GM23338 (cell line): Measurements from ENCODE around the gene CCBE1. TPM values are rescaled to one million over a fixed set of nuclear protein-coding genes. Genes with fewer than 3 reads are reported as not detected.

Source experiments
- ATAC-seq: fragments of 200-7000 bp; cut with Tn5 transposase; 3 replicates; pipeline ENCODE4 v1.9.1; 2020
- DNase-seq: peaks from one replicate; pipeline ENCODE4 v3.0.0-alpha.2; 2015; ENCODE audit warnings: low spot score
- H2AFZ ChIP-seq: fragments of 200-600 bp; sonication (generic); 2 replicates; pipeline ENCODE4 v1.8.0; 2016; ENCODE audit warnings: antibody characterized with exemption, mild to moderate bottlenecking, moderate library complexity
- H3F3A ChIP-seq: fragments of 200-600 bp; sonication (generic); replicated peaks from 2 replicates; pipeline ENCODE4 v1.8.0; 2017; ENCODE audit warnings: antibody characterized with exemption, mixed run types, low read depth
- H3K27ac ChIP-seq: fragments of 200-600 bp; sonication (generic); 2 replicates; pipeline ENCODE4 v1.6.1; 2016; ENCODE audit warnings: low read depth
- H3K27me3 ChIP-seq: fragments of 200-600 bp; sonication (generic); 2 replicates; pipeline ENCODE4 v1.8.0; 2016; ENCODE audit warnings: mild to moderate bottlenecking, mixed run types, moderate library complexity; ENCODE audit not compliant: insufficient read depth
- H3K36me3 ChIP-seq: fragments of 200-600 bp; sonication (generic); 2 replicates; pipeline ENCODE4 v1.8.0; 2016; ENCODE audit warnings: mild to moderate bottlenecking; ENCODE audit not compliant: insufficient read depth
- H3K4me1 ChIP-seq: fragments of 200-600 bp; sonication (generic); 2 replicates; pipeline ENCODE4 v1.8.0; 2016; ENCODE audit warnings: mild to moderate bottlenecking, moderate library complexity; ENCODE audit not compliant: insufficient read depth
- H3K4me2 ChIP-seq: fragments of 200-600 bp; sonication (generic); 2 replicates; pipeline ENCODE4 v1.7.1; 2017; ENCODE audit warnings: mixed run types
- H3K4me3 ChIP-seq: fragments of 200-600 bp; sonication (generic); 2 replicates; pipeline ENCODE4 v1.6.1; 2016; ENCODE audit warnings: mixed run types
- H3K79me2 ChIP-seq: fragments of 200-600 bp; sonication (generic); replicated peaks from 2 replicates; pipeline ENCODE4 v1.8.0; 2017; ENCODE audit warnings: mild to moderate bottlenecking; ENCODE audit not compliant: insufficient read depth
- H3K9me2 ChIP-seq: fragments of 200-600 bp; sonication (generic); 2 replicates; pipeline ENCODE4 v1.8.0; 2017; ENCODE audit not compliant: insufficient read depth
- H4K20me1 ChIP-seq: fragments of 200-600 bp; sonication (generic); replicated peaks from 2 replicates; pipeline ENCODE4 v1.8.0; 2017; ENCODE audit warnings: mild to moderate bottlenecking; ENCODE audit not compliant: insufficient read depth
- H3K27ac Mint-ChIP-seq: 2 replicates; pipeline ENCODE4 v1.8.0; 2020; ENCODE audit warnings: inconsistent platforms, mild to moderate bottlenecking, moderate library complexity, mixed read lengths
- H3K27me3 Mint-ChIP-seq: 3 replicates; pipeline ENCODE4 v1.8.0; 2022; ENCODE audit warnings: low read depth, mild to moderate bottlenecking, moderate library complexity, mixed read lengths, inconsistent platforms; ENCODE audit not compliant: insufficient read depth, poor library complexity
- H3K36me3 Mint-ChIP-seq: 3 replicates; pipeline ENCODE4 v1.8.0; 2021; ENCODE audit warnings: low read depth, mild to moderate bottlenecking, inconsistent platforms, moderate library complexity, mixed read lengths
- H3K4me1 Mint-ChIP-seq: 3 replicates; pipeline ENCODE4 v1.8.0; 2020; ENCODE audit warnings: mild to moderate bottlenecking, inconsistent platforms, mixed read lengths
- H3K4me3 Mint-ChIP-seq: 3 replicates; pipeline ENCODE4 v1.8.0; 2021; ENCODE audit warnings: moderate library complexity, mild to moderate bottlenecking, inconsistent platforms, mixed read lengths
- H3K9me3 Mint-ChIP-seq: 3 replicates; pipeline ENCODE4 v1.8.0; 2020; ENCODE audit warnings: moderate library complexity, mild to moderate bottlenecking, inconsistent platforms, mixed read lengths
- CTCF ChIP-seq, 2 experiments: fragments of 200-600 bp in 1 of 2; sonication (generic) in 1 of 2; conservative IDR thresholded peaks; 2 replicates each; pipeline versions ENCODE4 v1.5.1 to v1.6.1; 2016 to 2017; ENCODE audit warnings: antibody characterized with exemption in 2 of 2, low read depth in 2 of 2, mild to moderate bottlenecking in 2 of 2, moderate library complexity in 1 of 2
- JUNB ChIP-seq: IDR thresholded peaks from one replicate; pipeline ENCODE4 v1.6.1; 2016; ENCODE audit warnings: antibody characterized with exemption; ENCODE audit not compliant: unreplicated experiment
- NANOG ChIP-seq: IDR thresholded peaks from 2 replicates; pipeline ENCODE4 v1.6.1; 2016; ENCODE audit warnings: antibody characterized with exemption, borderline replicate concordance
- ZNF331 ChIP-seq: fragments of 250-450 bp; sonication (Bioruptor Pico); IDR thresholded peaks from 2 replicates; pipeline ENCODE4 v1.5.0; 2020; ENCODE audit warnings: low read depth, mild to moderate bottlenecking, moderate library complexity
- polyA plus RNA-seq: library from polyadenylated mRNA; unstranded; fragments of >200 nt; fragmentation: Nextera tagmentation; extraction: Ambion mirVana; gene quantifications from 2 replicates; pipeline ENCODE4 v1.2.1, GENCODE V29; 2016
- total RNA-seq: library from RNA; depleted of rRNA; stranded (reverse); fragments of >200 nt; shearing (Covaris generic); gene quantifications from 2 replicates; pipeline ENCODE4 v1.2.3, GENCODE V29; 2014
- TF ChIP-seq, protein P1 (sequence below): fragments of 250-450 bp; sonication (Bioruptor Pico); IDR thresholded peaks from 2 replicates; pipeline ENCODE4 v1.5.0; 2020; ENCODE audit warnings: mild to moderate bottlenecking, moderate library complexity

Gene CCBE1
- total and polyA plus RNA-seq, 2 experiments from 2014 or later, result 2.1 to 2.6 TPM

DNA sequence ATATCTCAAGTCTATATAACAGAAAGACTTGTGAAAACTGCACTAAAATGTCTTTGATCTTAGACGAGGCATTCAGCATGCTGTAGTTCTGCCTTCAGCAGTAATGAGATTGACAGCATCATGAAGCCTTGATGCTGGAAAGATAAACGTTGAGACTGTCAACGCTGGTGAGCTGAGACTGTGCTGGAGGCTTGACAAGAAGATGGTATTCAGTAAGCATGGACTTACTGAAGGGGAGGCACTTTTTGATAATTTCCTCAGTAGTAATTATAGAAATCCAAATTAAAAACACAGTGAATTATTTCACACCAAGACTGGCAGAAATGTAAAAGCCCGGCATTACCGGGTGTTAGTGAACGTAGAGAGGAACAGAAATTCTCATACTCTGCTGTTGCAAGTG is 162.2 kb downstream of the CCBE1 start (continued):
- no peak for TF ChIP-seq CTCF (conservative IDR thresholded peaks at IDR 0.05; ENCODE audit: low read depth in 2 of 2)
- TF ChIP-seq, protein P1, sequence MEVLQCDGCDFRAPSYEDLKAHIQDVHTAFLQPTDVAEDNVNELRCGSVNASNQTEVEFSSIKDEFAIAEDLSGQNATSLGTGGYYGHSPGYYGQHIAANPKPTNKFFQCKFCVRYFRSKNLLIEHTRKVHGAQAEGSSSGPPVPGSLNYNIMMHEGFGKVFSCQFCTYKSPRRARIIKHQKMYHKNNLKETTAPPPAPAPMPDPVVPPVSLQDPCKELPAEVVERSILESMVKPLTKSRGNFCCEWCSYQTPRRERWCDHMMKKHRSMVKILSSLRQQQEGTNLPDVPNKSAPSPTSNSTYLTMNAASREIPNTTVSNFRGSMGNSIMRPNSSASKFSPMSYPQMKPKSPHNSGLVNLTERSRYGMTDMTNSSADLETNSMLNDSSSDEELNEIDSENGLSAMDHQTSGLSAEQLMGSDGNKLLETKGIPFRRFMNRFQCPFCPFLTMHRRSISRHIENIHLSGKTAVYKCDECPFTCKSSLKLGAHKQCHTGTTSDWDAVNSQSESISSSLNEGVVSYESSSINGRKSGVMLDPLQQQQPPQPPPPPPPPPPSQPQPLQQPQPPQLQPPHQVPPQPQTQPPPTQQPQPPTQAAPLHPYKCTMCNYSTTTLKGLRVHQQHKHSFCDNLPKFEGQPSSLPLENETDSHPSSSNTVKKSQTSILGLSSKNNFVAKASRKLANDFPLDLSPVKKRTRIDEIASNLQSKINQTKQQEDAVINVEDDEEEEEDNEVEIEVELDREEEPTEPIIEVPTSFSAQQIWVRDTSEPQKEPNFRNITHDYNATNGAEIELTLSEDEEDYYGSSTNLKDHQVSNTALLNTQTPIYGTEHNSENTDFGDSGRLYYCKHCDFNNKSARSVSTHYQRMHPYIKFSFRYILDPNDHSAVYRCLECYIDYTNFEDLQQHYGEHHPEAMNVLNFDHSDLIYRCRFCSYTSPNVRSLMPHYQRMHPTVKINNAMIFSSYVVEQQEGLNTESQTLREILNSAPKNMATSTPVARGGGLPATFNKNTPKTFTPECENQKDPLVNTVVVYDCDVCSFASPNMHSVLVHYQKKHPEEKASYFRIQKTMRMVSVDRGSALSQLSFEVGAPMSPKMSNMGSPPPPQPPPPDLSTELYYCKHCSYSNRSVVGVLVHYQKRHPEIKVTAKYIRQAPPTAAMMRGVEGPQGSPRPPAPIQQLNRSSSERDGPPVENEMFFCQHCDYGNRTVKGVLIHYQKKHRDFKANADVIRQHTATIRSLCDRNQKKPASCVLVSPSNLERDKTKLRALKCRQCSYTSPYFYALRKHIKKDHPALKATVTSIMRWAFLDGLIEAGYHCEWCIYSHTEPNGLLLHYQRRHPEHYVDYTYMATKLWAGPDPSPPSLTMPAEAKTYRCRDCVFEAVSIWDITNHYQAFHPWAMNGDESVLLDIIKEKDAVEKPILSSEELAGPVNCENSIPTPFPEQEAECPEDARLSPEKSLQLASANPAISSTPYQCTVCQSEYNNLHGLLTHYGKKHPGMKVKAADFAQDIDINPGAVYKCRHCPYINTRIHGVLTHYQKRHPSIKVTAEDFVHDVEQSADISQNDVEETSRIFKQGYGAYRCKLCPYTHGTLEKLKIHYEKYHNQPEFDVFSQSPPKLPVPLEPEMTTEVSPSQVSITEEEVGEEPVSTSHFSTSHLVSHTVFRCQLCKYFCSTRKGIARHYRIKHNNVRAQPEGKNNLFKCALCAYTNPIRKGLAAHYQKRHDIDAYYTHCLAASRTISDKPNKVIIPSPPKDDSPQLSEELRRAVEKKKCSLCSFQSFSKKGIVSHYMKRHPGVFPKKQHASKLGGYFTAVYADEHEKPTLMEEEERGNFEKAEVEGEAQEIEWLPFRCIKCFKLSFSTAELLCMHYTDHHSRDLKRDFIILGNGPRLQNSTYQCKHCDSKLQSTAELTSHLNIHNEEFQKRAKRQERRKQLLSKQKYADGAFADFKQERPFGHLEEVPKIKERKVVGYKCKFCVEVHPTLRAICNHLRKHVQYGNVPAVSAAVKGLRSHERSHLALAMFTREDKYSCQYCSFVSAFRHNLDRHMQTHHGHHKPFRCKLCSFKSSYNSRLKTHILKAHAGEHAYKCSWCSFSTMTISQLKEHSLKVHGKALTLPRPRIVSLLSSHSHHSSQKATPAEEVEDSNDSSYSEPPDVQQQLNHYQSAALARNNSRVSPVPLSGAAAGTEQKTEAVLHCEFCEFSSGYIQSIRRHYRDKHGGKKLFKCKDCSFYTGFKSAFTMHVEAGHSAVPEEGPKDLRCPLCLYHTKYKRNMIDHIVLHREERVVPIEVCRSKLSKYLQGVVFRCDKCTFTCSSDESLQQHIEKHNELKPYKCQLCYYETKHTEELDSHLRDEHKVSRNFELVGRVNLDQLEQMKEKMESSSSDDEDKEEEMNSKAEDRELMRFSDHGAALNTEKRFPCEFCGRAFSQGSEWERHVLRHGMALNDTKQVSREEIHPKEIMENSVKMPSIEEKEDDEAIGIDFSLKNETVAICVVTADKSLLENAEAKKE, result no peak
- no peak for TF ChIP-seq NANOG
- no peak for TF ChIP-seq JUNB

GRCh38 chr18:59528866-59529265 is 168.4 kb downstream of the CCBE1 start:
- no peak overlapping the region for H3K27ac ChIP-seq
- no peak overlapping the region for H3K4me3 ChIP-seq
- H2AFZ ChIP-seq, result no peak overlapping the region
- DNase-seq, result no peak
- no peaks in the 10 kb centered on the region for H3F3A ChIP-seq
- no peaks in the 10 kb centered on the region for H3K79me2 ChIP-seq
- H3K4me1 Mint-ChIP-seq, result no peaks in the 10 kb centered on the region
- no peaks in the 10 kb centered on the region for H3K36me3 Mint-ChIP-seq
- no peak overlapping the region for H3K4me3 Mint-ChIP-seq
- no peak overlapping the region for H3K27ac Mint-ChIP-seq
- TF ChIP-seq ZNF331 (CRISPR knock-in tag) (no peak), NANOG (no peak)
- H4K20me1 ChIP-seq, result no peaks in the 10 kb centered on the region
- peaks cover 20% of the 10 kb centered on the region for H3K9me2 ChIP-seq
- no peaks in the 10 kb centered on the region for H3K4me1 ChIP-seq
- H3K36me3 ChIP-seq, result no peaks in the 10 kb centered on the region
- H3K27me3 ChIP-seq, result no peaks in the 10 kb centered on the region
- ATAC-seq, result no peak
- no peak overlapping the region for H3K4me2 ChIP-seq
- peaks cover 3% of the 10 kb centered on the region for H3K27me3 Mint-ChIP-seq
- peaks cover 9% of the 10 kb centered on the region; the same call in 2 of the 3 replicates for H3K9me3 Mint-ChIP-seq
